MM.1S (cell line): ENCODE results near the gene SUSD3.

ENCODE experiments used
- CTCF ChIP-seq: fragments of 300-600 bp; sonication (generic); IDR thresholded peaks from 2 replicates; pipeline ENCODE4 v1.5.1; 2016; ENCODE audit warnings: antibody characterized with exemption, low read length, mixed read lengths
- EZH2 ChIP-seq: fragments of 300-600 bp; sonication (generic); optimal IDR thresholded peaks from 2 replicates; pipeline ENCODE3; 2017; ENCODE audit warnings: low read depth, mild to moderate bottlenecking, antibody characterized with exemption, low read length, mixed read lengths
- EZH2phosphoT487 ChIP-seq: fragments of 300-600 bp; sonication (generic); IDR thresholded peaks from 2 replicates; pipeline ENCODE4 v1.6.1; 2018; ENCODE audit warnings: antibody characterized with exemption, low read length

DNA sequence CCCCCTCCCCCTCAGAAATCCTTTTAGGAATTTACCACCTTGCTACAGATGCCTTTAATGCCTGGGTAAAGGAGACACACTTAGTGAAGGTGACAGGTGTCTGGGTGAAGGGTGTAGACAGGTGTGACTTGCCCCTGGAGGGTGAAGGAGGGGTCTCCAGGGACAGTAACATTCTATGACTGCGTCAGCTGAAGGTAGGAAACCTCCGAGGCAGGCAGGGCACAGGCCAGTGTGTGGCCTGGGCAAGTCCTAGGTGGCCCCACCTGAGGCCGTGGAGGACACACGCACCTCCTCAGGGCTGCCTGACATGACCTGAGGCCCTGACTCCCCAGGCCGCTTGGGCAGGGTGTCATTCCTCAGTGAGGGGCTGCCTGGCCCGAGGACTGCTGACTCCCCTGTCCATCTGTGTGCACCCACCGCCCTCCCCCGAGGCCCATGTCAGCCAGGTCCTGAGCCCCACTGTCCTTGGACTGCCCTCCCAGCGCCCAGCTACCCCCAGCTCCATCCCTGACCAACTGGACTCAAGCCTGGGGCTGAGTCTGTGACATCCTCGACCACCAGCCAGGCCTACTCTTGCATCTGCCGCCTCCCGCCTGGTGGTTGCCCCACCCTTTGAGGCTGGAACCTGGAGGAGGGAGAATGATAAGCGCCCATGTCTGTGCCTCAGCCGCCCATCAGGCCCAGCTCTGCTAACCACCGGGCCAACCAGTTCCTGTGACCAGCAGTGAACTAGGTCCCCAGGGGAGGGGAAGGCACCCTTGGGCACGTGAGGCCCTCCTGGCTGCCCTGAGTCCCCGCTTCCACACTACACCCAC lies 55.9 kb downstream of the SUSD3 start:
- TF ChIP-seq CTCF (no peak), EZH2phosphoT487 (no peak), EZH2 (no peak)
